HG02759 (cell line): Measurements from ENCODE around the gene FBLN1.

Experiments
- ATAC-seq: cut with Tn5 transposase; IDR thresholded peaks from one replicate; pipeline ENCODE4 v1.9.1; 2021; ENCODE audit warnings: mild to moderate bottlenecking, moderate library complexity; ENCODE audit not compliant: unreplicated experiment

The FBLN1 gene

DNA sequence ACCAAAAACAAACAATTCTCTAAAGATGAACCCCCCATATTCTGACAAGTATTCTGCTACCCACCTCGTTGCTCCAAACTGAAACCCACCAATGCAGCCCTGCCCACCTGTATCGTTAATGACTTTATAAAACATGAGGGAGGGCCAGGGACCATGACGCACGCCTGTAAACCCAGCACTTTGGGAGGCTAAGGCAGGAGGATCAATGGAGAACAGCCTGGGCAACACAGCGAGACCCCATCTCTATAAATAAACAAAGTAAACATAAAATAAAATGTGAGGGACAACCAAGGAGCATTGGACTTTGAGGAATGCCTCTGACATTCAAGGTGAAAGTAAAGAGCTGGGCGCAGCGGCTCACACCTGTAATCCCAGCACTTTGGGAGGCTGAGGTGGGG lies 129.2 kb downstream of the FBLN1 start:
- no peak for ATAC-seq

DNA sequence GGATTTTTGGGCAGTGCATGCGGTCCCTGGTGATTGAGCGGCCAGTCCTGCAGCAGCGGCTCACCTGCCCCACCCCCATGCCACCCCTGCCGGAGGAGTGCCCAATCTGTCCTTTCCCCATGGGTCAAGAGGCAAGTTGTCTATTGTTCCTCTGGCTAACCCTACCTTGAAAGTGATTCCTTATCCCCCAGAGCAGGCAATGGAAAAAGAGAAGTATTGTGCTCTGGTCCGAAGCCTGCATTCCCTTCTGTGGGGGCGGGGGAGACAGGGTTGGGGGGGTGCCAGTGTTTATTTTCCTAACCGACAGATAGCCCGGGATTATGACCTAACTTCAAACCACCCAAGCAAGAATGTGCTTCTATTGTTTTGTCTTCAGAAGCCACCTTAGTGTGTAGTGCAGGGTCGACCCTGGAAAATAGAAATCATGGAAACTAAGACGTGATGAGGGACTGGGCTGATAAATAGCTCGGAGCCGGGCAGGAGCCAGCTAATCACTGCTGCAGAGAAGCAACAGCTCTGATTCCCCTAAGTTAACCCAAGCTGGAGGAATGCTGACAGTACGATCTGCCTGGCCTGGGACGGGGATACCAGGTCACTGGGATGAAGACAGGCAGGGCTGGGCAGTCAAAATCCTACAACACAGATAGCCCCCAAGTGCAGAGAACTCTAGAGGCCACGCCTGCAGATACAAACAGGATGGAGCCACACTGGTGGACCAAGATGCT lies 130.3 kb downstream of the FBLN1 start:
- ATAC-seq, result no peak

DNA sequence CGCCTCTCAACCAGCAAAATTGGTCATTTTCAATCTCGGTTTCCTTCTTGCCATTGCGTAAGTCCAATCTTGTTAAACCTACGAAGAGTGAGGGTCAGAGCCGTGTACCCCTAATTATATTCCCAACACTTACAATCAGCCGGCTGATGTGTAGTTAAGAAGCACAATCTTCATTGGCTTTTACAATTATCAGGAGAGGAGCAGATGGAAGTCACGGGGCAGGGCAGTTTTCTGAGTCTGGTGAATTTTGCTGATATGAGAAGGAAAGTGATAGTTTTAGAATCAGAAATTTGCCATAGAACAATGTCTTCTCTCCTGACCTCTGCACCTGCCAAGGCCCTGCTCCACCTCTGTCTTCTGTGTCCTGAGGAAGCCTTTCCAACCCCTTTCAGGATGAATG lies 134.0 kb downstream of the FBLN1 start:
- ATAC-seq, result no peak

DNA sequence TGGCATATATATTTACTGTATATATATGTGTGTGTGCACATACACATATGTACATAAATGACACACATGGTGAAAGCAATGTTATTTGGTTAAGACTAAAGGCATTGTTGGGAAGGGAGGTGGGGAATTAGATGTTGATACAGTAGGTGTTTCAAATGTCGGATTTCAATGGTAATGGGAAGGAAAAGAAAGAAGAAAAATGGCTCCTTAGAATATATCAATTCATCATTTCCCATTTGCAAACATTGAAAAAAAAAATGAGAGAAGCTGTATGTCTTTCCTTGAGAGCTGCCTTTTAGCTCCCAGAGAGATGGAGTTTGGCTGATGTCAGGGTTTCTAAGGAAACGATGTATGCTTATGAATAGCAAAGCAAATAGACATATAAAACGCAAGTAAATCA lies 135.5 kb downstream of the FBLN1 start:
- ATAC-seq, result no peak

DNA sequence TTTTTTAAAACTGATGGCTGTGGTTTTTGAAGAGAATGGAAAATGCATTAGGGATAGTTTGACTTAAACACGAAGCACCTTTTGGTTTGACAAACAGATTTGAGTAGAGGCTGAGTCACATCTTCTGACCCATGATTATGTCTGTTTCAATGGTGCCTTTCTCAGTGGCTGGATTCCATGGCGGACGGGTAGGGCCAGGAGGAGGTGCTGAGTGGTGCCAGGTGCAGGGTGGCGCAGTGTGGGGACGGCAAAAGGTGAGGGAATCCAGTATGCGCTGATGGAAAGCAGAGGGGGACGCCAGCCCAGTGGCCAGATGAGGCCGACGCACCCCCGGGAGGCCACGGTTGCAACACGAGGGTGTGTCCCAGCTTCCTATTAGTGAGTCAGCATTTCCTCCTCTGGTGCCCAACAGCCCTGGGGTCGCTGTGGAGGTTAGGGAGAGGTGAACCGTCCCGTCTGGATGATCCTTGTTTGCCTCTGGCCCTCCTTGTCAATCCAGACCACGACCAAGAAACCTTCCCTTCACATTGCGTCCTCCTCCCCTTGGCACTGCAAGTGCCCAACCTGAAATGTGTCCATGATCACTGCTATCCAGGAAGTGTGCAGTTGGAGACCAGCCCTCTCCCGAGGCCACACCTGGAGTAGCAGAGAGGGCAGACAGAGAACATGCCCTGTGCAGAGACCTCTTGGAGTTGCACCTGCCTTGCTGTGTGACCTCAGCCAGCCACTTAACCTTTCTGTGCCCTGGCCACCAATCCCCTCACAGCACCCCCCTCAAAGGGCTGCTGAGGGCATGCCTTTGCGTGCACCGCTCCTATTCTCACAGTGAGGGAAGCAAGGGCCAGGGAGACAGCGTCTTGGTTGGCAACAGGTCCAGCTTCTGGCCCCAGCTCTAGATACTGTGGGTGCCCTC lies 136.4 kb downstream of the FBLN1 start:
- no peak for ATAC-seq

DNA sequence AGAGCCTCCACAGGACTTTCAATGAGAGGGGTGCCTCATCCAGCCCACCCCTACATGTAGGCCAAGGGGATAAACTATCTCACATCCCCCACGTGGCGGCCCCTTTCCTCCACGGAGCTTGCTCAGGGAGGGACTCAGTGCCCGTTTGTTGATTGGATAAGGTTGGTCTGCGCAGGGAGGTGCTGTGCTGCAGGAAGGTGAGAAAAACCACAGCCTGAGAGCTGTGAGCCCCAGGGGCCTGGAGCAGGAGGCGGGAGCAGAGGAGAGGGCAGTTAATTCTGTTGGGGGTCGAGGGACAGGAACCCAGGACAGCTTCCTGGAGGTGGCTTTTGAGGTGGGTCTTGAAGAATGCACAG lies 137.0 kb downstream of the FBLN1 start:
- no peak for ATAC-seq

DNA sequence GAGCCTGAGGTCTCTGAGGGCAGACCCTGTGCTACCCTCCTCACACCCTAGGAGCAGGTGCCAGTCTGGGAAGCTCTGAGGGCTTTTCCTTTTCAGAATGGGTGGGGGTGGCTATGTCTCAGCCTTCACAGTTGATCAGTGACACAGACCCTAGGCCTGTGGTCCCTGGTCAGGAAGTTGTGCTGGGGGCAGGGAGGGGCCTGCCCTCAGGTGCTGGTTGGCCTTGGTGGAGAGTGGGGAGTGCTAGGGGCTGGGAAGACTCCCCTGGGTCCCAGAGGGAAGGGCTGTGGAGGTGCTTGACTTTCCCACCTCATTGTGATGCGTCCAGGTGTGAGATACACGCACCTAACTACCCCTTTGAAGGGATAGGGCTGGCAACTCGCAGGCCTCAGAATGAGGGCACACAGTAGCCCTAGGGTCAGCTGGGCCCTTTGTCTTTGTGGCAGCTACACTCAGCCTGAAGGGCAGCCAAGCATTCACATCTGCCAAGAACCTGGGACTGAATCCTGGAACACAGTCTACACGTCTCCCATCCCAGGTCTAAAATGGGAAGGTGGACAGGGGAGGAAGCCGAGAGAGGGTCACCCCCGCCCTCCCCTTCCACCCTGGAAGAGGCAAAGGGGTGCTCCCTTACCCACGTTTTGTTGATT lies 137.7 kb downstream of the FBLN1 start:
- no peak for ATAC-seq

DNA sequence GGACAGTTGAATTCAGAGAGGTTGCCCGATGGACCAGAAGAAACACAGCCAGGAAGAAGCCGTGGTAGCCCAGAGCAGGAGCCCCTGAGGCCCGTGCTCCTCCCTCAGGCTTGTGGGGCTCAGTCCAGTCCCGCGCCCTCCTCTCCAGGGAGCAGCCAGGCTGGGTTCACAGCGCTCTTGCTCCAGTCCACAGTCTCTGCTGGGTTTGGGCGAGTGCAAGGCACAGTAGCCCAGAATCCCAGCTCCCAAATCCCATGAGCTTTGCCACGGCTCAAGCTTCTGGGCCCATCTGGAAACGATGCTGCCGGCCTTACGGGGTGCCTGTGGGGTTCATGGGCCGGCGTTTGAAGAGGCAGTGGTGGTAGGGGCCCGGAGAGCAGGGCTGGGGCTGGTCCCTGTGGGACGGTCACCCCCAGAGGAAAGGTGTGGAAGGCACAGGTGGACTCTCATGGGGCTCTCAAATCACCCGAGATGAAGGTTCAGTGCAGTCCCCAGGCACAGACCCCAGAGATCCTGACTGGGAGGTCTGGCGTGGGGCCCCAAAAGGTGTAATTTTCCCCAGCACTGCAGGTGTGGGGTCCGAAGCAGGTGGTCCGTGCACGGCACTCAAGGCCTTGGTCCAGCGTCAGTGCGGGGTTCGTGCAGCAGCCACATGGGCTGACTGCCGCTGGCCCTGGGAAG lies 138.4 kb downstream of the FBLN1 start:
- no peak for ATAC-seq

DNA sequence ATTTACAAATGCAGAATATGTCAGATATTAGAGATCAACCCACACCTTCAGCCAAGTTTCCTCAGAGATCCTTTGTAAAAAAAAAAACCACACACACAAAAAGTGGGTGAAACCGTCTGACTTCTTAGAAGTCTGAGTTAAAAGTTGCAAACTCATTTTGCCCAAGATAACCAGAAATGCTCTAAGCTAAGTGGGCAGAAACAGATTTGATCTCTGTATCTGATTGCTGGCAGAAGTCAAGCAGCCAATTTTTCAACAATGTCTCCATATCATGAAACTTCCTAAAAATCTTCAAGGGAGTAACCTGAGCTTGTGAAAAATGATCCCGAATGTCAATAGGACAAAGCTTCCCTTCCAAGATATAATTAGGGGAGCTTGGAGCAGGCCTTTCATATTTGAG lies 140.3 kb downstream of the FBLN1 start:
- no peak for ATAC-seq

DNA sequence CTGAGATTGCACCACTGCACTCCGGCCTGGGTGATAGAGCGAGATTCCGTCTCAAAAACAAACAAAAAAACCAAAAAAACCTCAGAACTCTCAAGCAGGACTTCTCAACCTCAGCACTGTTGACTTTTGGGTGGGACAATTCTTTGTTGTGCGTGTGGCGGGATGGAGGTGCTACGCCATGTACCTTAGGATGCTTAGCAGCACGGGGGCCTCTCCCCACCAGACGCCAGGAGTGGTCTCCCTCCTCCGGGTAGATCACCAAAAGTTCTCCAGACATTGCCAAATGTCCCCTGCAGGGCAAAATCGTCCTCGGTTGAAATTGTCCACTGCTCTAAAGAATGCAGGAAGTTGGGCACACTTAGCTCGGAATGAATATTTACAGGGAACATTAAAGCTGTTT lies 142.0 kb downstream of the FBLN1 start:
- no peak for ATAC-seq

DNA sequence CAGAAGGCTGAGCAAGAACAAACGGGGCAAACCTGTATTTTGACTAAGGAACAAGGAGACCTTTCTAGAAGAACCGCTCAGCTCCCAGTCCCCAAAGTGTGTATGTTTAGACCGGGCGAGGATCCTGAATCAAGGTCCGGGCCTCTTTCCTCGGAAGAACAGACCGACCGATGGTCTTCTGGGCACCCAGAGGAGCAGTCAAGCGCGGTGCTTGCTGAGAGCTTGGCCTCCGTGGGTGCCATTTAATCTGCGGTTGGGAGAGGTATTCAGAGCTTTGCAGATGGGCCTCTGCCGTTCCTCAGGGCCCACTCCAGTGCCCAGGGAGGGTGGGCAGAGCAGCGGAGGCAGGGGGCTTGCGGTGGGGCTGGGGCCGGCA lies 142.5 kb downstream of the FBLN1 start:
- ATAC-seq, result no peak

DNA sequence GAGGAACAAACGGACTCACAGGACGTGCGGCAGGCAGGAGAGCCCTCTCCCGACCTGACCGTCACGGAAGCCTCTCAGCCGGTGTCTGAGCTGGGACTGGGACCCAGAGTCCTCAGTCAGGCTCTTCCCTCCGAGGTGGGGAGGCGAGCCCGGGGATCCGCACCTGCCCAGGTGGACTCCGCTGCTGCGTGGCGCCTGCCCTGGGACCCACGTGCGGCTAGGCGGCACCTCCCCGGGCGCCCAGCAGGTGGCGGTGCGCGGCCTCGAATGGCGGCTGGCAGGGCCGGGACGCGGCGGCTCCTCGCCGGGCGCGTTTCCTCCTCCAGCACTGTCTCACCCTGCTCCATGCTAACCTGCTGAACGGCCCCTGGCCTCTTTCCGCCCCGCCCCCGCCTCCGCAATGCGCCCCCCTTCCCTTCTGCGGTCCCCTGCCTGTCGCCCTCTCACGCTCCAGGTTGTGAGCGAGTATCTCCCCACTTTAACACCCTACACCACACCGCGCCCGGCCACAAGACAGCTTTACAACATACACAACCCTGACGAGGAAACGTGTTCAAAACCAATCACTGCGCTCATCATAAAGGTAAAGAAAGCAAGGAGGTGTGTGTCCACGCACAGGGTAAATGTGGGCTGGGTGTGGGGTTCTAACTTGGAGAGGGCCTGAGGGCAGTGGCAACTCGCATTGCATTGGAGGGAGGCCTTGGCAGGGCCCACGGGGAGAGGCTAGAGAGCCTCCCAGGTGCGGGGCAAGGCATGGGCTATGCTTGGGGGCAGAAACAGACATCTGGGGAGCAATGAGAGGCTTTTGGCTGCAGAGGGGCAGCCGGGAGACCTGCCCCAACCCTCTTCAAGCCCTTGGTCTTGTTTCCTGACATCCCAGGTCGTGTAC lies 143.1 kb downstream of the FBLN1 start:
- peak; percentile 62 for ATAC-seq

DNA sequence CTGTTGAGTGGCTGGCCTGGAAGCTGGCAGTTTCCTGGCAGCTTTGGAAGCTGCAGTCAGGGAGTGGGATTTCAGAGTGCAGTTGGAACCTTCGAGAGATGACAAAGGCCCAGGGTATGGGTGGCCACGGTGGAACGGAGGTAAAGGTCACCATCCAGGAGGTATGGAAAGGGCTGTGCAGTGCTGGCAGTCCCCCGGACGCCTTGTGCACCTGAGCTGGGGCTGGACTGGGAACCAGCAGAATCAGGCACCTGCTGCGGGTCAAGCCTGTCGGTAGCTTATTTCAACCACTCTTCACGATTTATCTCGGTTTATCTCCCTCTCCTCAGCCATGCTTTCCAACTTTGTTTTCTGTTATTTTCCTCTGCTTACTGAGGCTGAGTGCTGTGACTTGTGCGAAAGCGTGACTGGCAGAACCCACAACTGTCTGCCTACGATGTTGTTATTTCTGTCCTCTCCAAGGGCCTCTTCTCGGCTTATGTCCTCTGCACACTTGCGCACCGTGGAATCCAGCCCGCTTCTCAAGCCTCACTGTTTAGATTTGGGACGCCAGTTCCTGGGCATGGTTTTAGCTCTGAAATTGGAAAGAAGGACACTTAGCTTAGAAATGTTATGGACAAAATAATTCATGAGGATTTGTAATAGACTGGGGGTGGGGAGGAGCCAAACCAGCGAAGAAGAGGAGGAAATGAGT lies 145.0 kb downstream of the FBLN1 start:
- no peak for ATAC-seq

DNA sequence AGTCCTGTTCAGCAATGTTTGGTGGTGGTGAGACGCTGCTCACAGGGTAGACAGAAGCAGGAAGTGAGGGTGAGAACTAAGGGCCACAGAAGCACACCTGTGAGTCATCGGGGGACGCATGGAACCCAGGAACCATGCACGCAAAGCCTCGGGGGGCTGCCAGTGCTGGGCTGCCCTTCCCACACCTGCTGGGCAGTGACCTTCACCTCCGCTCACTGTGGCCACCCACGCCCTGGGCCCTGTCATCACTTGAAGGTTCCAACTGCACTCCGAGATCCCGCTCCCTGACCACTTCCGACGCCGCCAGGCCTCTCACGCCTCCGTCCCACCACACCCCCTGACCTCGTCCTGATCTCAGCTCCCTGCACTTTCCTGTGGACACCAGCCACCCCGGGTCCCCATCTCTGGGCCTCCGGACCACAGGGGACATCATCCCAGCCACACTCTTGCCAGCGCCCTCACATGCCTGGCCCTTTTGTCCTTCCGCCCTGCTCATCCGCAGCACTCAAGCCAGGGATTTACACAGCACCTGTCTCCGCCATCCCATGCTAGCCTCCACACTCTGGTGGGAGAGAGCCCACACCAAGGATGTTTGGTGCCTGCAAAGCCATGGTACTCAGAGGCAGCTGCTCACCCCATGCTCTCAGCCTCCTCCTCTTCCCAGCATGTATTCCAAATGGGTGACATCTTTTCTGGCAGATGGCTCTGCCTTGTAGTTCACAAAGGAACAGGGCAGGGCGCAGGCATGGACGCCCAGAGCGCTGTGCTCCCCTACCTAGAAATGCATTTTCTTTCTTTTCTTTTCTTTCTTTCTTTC lies 145.8 kb downstream of the FBLN1 start:
- ATAC-seq, result no peak

DNA sequence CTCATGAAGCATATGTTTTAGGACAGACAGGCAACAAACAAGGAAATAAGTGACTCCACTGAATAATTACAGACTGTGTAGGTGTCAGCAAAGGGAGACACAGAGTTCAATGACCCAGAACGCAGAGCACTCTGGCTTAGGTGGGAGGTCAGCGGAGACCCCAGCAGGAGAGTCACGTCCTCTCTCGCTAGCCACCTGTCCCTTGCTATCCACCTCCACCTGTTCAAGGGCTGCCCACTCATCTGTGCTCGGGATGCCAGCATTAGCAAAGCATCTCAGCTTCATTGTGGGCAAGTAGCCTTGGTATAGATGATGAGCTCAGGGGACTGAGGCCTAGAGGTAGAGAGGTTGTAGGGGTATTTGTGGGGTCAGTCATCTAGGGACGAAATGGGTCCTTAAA lies 147.1 kb downstream of the FBLN1 start:
- ATAC-seq, result no peak

DNA sequence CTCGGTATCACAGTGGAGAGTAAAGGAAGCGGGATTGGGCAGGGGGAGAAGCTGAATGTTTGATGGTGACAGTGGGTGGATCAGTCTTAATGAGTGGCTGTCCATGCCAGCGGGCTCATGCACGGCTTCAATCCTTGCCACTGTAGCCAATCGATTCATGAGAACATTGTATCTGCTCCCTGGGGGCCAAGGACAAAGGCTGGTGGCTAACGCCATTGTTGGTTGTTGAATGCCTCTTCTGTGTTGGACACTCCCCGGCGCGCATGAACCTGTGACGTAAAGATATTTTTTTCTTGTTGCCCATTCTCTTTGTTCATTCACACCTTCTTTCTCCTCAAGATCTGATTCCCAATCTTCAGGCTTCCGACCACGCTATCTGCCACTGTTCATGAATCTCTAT lies 148.0 kb downstream of the FBLN1 start:
- ATAC-seq, result no peak
